ENCODE measurements around the gene AAMP. TPM values are rescaled to one million over a fixed set of nuclear protein-coding genes. Genes with fewer than 3 reads are reported as not detected.

The AAMP gene
- total RNA-seq, 2 donors from 2014 or later = 95.9 to 97.5 TPM

DNA sequence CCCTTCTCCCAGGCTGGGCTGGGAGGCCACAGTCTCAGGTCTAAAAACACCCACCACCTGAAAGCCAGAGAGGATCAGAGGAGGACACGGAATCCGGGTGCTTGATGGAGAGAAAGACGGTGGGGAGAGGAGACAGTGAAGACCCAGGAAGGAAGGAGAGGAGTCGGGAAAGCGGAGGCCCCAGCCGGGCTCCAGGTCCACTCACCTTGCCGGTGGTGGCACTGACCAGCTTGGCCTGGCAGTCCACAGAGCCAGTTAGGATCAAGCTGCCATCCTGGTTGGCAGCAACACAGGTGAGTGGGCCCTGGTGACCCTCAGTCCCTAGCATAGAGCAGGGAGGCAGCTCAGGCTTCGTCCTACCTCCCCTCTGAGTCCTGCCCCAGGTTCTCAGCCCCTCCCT lies 4.3 kb downstream of the AAMP start:
- H3K4me3 ChIP-seq = no peak overlapping the region
- TF ChIP-seq, protein P1, sequence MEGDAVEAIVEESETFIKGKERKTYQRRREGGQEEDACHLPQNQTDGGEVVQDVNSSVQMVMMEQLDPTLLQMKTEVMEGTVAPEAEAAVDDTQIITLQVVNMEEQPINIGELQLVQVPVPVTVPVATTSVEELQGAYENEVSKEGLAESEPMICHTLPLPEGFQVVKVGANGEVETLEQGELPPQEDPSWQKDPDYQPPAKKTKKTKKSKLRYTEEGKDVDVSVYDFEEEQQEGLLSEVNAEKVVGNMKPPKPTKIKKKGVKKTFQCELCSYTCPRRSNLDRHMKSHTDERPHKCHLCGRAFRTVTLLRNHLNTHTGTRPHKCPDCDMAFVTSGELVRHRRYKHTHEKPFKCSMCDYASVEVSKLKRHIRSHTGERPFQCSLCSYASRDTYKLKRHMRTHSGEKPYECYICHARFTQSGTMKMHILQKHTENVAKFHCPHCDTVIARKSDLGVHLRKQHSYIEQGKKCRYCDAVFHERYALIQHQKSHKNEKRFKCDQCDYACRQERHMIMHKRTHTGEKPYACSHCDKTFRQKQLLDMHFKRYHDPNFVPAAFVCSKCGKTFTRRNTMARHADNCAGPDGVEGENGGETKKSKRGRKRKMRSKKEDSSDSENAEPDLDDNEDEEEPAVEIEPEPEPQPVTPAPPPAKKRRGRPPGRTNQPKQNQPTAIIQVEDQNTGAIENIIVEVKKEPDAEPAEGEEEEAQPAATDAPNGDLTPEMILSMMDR (IDR thresholded peaks at IDR 0.05) = no peak
- no peak overlapping the region for H3K27ac ChIP-seq
- no peaks in the 10 kb centered on the region for H3K9me3 ChIP-seq
- H3K27me3 ChIP-seq (replicated peaks; ENCODE audit: insufficient read depth) = no peaks in the 10 kb centered on the region
- H3K36me3 ChIP-seq = peaks cover 43% of the 10 kb centered on the region
- peaks cover 12 to 53% of the 10 kb centered on the region in 2 donors for H3K4me1 ChIP-seq (ENCODE audit: control insufficient read depth in 1 of 2, low read depth in 2 of 2)
- no peak for DNase-seq (ENCODE audit: low spot score)
- no peak for ATAC-seq (ENCODE audit: insufficient number of reproducible peaks, low FRiP score, low read depth)

DNA sequence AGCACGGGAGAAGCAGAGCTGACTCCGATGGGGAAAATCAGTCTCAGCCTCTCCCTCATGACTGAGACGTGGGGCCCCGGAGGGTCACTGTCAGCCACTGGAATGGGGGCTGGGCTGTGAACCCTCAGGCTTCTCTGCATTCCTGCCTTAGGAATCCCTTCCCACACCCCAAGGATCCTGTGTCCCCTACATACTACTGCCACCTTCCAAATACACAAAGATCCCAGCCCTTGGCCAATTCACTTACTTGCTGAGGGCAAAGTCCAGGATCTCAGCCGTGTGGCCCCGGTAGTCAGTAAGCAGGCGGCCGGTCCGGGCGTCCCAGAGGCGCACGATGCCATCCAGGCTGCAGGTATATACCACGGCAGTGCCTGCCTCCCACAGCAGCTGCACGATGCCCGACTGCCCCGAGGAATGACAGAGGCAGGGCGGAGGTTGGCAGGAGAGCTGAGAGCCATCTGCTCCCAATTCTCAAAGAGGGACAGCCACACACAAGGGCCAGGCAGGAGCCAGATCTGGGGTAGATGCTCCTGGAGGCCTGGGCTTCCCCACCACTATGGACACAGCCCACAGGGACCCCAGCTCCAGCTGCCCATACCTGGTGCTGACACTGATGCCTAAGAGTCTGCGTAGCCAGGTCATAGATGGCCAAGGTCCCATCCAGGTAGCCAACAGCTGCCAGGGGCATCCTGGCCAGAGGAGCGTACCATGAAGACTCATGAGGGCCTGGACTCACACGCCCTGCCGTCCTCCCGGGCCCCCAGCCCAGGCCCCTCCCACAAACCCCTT lies 5.0 kb downstream of the AAMP start:
- no peak overlapping the region for H3K27ac ChIP-seq
- H3K9me3 ChIP-seq = no peaks in the 10 kb centered on the region
- TF ChIP-seq, protein P1 (IDR thresholded peaks at IDR 0.05) = no peak
- H3K4me1 ChIP-seq (ENCODE audit: control insufficient read depth in 1 of 2, low read depth in 2 of 2) = peaks cover 12 to 57% of the 10 kb centered on the region in 2 donors
- H3K4me3 ChIP-seq = no peak overlapping the region
- no peaks in the 10 kb centered on the region for H3K27me3 ChIP-seq (replicated peaks; ENCODE audit: insufficient read depth)
- ATAC-seq (ENCODE audit: insufficient number of reproducible peaks, low FRiP score, low read depth) (no peak), DNase-seq (ENCODE audit: low spot score) (no peak)
- H3K36me3 ChIP-seq = peaks cover 43% of the 10 kb centered on the region

DNA sequence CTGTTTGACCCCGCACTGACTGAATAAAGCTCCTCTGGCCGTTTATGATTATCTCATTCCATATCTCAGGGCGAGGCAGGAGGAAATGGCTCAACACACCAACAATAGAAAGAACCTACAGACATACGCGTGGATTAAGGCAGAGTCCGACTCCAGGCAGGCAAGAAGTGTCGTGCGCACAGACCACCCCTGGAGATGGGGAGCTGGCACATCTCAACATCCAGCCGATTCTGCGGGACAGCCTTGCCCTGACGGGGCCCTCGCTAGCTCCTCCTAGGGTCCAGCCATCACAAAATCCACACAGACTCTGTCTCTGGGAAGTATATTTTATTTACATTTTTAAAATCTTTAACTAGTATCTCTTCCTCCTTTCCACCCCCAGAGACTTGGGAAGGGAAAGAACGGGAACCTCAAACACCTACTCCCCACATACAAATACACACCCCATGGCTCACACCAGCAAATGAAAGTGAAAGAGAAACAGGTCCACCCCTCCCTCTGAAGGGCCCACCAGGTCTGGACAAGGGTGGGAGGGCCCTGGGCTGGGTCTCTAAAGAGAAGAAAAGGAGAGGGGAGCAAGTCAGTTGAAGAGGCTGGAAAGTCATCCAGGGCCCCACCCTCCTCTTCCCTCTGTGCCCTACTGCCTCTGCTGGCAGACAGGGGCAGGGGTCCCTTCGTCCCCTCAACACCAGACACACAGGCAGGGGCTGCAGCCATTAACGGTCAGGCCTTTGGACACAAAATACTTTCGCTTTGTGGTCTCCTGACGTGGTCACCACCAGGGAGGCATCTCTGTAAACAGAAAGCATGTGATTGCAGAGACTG lies 5.9 kb downstream of the AAMP start:
- Histone ChIP-seq H3K36me3 (peaks cover 43% of the 10 kb centered on the region), H3K4me3 (no peak overlapping the region), H3K9me3 (no peaks in the 10 kb centered on the region), H3K27ac (no peak overlapping the region), H3K27me3 (replicated peaks; ENCODE audit: insufficient read depth) (no peaks in the 10 kb centered on the region), H3K4me1 (ENCODE audit: control insufficient read depth in 1 of 2, low read depth in 2 of 2) (peaks cover 12 to 63% of the 10 kb centered on the region in 2 donors)
- ATAC-seq (ENCODE audit: insufficient number of reproducible peaks, low FRiP score, low read depth) = no peak
- TF ChIP-seq, protein P1 (IDR thresholded peaks at IDR 0.05) = no peak
- no peak for DNase-seq (ENCODE audit: low spot score)

DNA sequence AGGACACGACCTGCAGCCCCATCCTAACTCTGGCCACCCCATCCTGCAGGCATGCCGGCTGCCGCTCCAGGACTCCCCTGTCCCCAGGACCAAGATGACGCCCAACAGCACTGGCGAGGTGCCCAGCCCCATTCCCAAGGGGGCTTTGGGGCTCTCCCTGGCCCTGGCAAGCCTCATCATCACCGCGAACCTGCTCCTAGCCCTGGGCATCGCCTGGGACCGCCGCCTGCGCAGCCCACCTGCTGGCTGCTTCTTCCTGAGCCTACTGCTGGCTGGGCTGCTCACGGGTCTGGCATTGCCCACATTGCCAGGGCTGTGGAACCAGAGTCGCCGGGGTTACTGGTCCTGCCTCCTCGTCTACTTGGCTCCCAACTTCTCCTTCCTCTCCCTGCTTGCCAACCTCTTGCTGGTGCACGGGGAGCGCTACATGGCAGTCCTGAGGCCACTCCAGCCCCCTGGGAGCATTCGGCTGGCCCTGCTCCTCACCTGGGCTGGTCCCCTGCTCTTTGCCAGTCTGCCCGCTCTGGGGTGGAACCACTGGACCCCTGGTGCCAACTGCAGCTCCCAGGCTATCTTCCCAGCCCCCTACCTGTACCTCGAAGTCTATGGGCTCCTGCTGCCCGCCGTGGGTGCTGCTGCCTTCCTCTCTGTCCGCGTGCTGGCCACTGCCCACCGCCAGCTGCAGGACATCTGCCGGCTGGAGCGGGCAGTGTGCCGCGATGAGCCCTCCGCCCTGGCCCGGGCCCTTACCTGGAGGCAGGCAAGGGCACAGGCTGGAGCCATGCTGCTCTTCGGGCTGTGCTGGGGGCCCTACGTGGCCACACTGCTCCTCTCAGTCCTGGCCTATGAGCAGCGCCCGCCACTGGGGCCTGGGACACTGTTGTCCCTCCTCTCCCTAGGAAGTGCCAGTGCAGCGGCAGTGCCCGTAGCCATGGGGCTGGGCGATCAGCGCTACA lies 7.0 kb downstream of the AAMP start:
- TF ChIP-seq, protein P1 (IDR thresholded peaks at IDR 0.05) = no peak
- H3K4me1 ChIP-seq (ENCODE audit: control insufficient read depth in 1 of 2, low read depth in 2 of 2) = peaks cover 15 to 60% of the 10 kb centered on the region in 2 donors
- DNase-seq (ENCODE audit: low spot score) (no peak), ATAC-seq (ENCODE audit: insufficient number of reproducible peaks, low FRiP score, low read depth) (no peak)
- H3K27me3 ChIP-seq (replicated peaks; ENCODE audit: insufficient read depth) = no peaks in the 10 kb centered on the region
- peak overlapping the region; percentile 23 to 24 for H3K27ac ChIP-seq
- H3K4me3 ChIP-seq = no peak overlapping the region
- no peaks in the 10 kb centered on the region for H3K9me3 ChIP-seq
- peaks cover 43% of the 10 kb centered on the region for H3K36me3 ChIP-seq

Data from thoracic aorta (tissue), 2 donors.